PFSK-1 (cell line): ENCODE data around the gene TBX18.

Experiments
- POLR2AphosphoS5 ChIP-seq: IDR thresholded peaks from 2 replicates; pipeline ENCODE4 v1.6.1; 2012; ENCODE audit warnings: low read depth, mild to moderate bottlenecking, control low read depth, low read length, moderate library complexity
- REST ChIP-seq, 2 experiments: IDR thresholded peaks; 2 replicates each; pipeline versions ENCODE4 v1.6.1 to v1.8.0; 2011 to 2012; ENCODE audit warnings: low read depth in 2 of 2, low read length in 2 of 2, control low read depth in 1 of 2, inconsistent platforms in 1 of 2, mild to moderate bottlenecking in 1 of 2, moderate library complexity in 1 of 2; ENCODE audit not compliant: insufficient read depth in 1 of 2

GRCh38 chr6:84739866-84740208 lies 24.6 kb downstream of the TBX18 start:
- TF ChIP-seq POLR2AphosphoS5 (no peak), REST (IDR thresholded peaks at IDR 0.05; ENCODE audit: insufficient read depth in 1 of 2, low read depth in 2 of 2, low read length in 2 of 2) (no peak)
